K562 (cell line): Measurements from ENCODE around the gene PSMA5. TPM values are rescaled to one million over a fixed set of nuclear protein-coding genes. Genes with fewer than 3 reads are reported as not detected.

Experiments
- ARID4B ChIP-seq: sonication (generic); formaldehyde crosslinking; IDR thresholded peaks from 2 replicates; pipeline ENCODE4 v1.8.0; 2022; ENCODE audit warnings: mild to moderate bottlenecking, missing genetic modification reagents
- ATF6 ChIP-seq: sonication (generic); formaldehyde crosslinking; IDR thresholded peaks from 2 replicates; pipeline ENCODE4 v1.4.0; 2020; ENCODE audit warnings: mild to moderate bottlenecking, missing genetic modification reagents
- CEBPZ ChIP-seq: fragments of 150-350 bp; IDR thresholded peaks from 2 replicates; pipeline ENCODE4 v1.6.1; 2014; ENCODE audit warnings: low read depth, mild to moderate bottlenecking, low read length, borderline replicate concordance
- CLOCK ChIP-seq: fragments of 250-450 bp; sonication (Bioruptor Pico); IDR thresholded peaks from 2 replicates; pipeline ENCODE4 v1.4.0; 2020; ENCODE audit warnings: mild to moderate bottlenecking, moderate library complexity, borderline replicate concordance
- FOXP4 ChIP-seq: sonication (generic); formaldehyde crosslinking; IDR thresholded peaks from 2 replicates; pipeline ENCODE4 v1.8.0; 2022; ENCODE audit warnings: mild to moderate bottlenecking, missing genetic modification reagents, borderline replicate concordance
- MEF2D ChIP-seq: conservative IDR thresholded peaks from 2 replicates; pipeline ENCODE4 v1.6.1; 2016; ENCODE audit warnings: low read depth, missing genetic modification characterization, missing compliant biosample characterization
- NR1H2 ChIP-seq: sonication (generic); formaldehyde crosslinking; IDR thresholded peaks from 2 replicates; pipeline ENCODE4 v1.4.0; 2020; ENCODE audit warnings: mild to moderate bottlenecking, missing genetic modification reagents
- OTX1 ChIP-seq: fragments of 450-650 bp; formaldehyde crosslinking; IDR thresholded peaks from 2 replicates; pipeline ENCODE4 v1.4.0; 2022; ENCODE audit warnings: mild to moderate bottlenecking
- ZNF143 ChIP-seq: sonication (generic); formaldehyde crosslinking; IDR thresholded peaks from 2 replicates; pipeline ENCODE4 v1.9.0; 2022; ENCODE audit warnings: mild to moderate bottlenecking, missing genetic modification reagents
- ZNF217 ChIP-seq: sonication (generic); formaldehyde crosslinking; IDR thresholded peaks from 2 replicates; pipeline ENCODE4 v1.8.0; 2022; ENCODE audit warnings: mild to moderate bottlenecking, missing genetic modification reagents
- ZNF354B ChIP-seq: fragments of 250-450 bp; sonication (Bioruptor Pico); IDR thresholded peaks from 2 replicates; pipeline ENCODE4 v1.4.0; 2020
- polyA plus RNA-seq, 8 experiments: library from polyadenylated mRNA; depleted of rRNA in 4 of 8; stranded (reverse) in 5 of 8; unstranded in 3 of 8; fragments of >200 nt; fragmentation: Nextera tagmentation in 2 of 8; fragmentation: Illumina TruSeq in 1 of 8; extraction: Ambion mirVana in 2 of 8; extraction: Trizol in 1 of 8; gene quantifications; 2 replicates each; pipeline versions ENCODE4 v1.2.1 to v1.2.3, GENCODE V29; 2011 to 2014; ENCODE audit warnings: inconsistent platforms in 1 of 8, missing spikeins in 1 of 8
- total RNA-seq, 7 experiments: library from RNA; depleted of rRNA in 6 of 7; stranded (reverse); fragments of >200 nt in 6 of 7; fragmentation: Illumina TruSeq in 2 of 7; extraction: Trizol in 2 of 7; gene quantifications; 2 replicates each; pipeline versions ENCODE4 v1.2.1 to v1.2.3, GENCODE V29; 2011 to 2021; ENCODE audit warnings: low replicate concordance in 1 of 7

Gene PSMA5
- total and polyA plus RNA-seq, 9 of the 15 experiments (the other 6 are each of a cell fraction or from before 2014, with no cell fraction given), result 82.6 to 542 (median 287) TPM

- no peak for TF ChIP-seq CEBPZ
- no peak for TF ChIP-seq ATF6 (CRISPR knock-in tag)
- no peak for TF ChIP-seq ARID4B
- no peak for TF ChIP-seq ZNF217 (CRISPR knock-in tag)
- TF ChIP-seq FOXP4, result no peak
- TF ChIP-seq MEF2D (tag), result no peak
- no peak for TF ChIP-seq OTX1
- TF ChIP-seq ZNF143, result no peak
- no peak for TF ChIP-seq NR1H2
- TF ChIP-seq ZNF354B, result no peak
- TF ChIP-seq CLOCK, result no peak
Observed at GRCh38 chr1:109388884-109389637, 37.2 kb downstream of the PSMA5 start (continued).
